CD14-positive monocyte (primary cell): Measurements from ENCODE around the gene SPAG16. TPM values are rescaled to one million over a fixed set of nuclear protein-coding genes. Genes with fewer than 3 reads are reported as not detected.

Source experiments
- DNase-seq, 3 donors: peaks; one replicate each; pipeline ENCODE4 v3.0.0-alpha.2; 2011 to 2022
- H2AFZ ChIP-seq: 2 replicates; pipeline ENCODE4 v1.6.0; 2012; ENCODE audit warnings: mild to moderate bottlenecking, low read depth, low read length, inconsistent platforms; ENCODE audit not compliant: insufficient read depth, poor library complexity, severe bottlenecking
- H3K27ac ChIP-seq, 2 donors: 1 replicate in 1 of 2; 2 replicates in 1 of 2; pipeline ENCODE4 v1.5.1; 2012 to 2013; ENCODE audit warnings: low read length in 2 of 2, control low read depth in 1 of 2, inconsistent platforms in 1 of 2, low read depth in 1 of 2, mild to moderate bottlenecking in 1 of 2
- H3K27me3 ChIP-seq, 2 donors: one replicate each; pipeline versions ENCODE4 v1.6.0 to v1.6.1; 2011 to 2013; ENCODE audit warnings: low read length in 2 of 2; ENCODE audit not compliant: control insufficient read depth in 2 of 2, insufficient read depth in 2 of 2
- H3K36me3 ChIP-seq, 2 donors: replicated peaks in 1 of 2; 1 replicate in 1 of 2; 2 replicates in 1 of 2; pipeline versions ENCODE4 v1.5.1 to v1.6.1; 2012 to 2013; ENCODE audit warnings: low read length in 2 of 2, control low read depth in 1 of 2, inconsistent platforms in 1 of 2, mild to moderate bottlenecking in 1 of 2; ENCODE audit not compliant: insufficient read depth in 2 of 2, control insufficient read depth in 1 of 2
- H3K4me1 ChIP-seq, 2 donors: 1 replicate in 1 of 2; 2 replicates in 1 of 2; pipeline versions ENCODE4 v1.5.1 to v1.6.1; 2012 to 2013; ENCODE audit warnings: low read length in 2 of 2, control low read depth in 1 of 2, inconsistent platforms in 1 of 2, mild to moderate bottlenecking in 1 of 2, moderate library complexity in 1 of 2; ENCODE audit not compliant: insufficient read depth in 2 of 2, control insufficient read depth in 1 of 2
- H3K4me2 ChIP-seq: replicated peaks from 2 replicates; pipeline ENCODE3; 2012; ENCODE audit warnings: low read length, moderate library complexity, mild to moderate bottlenecking; ENCODE audit not compliant: poor library complexity, severe bottlenecking; ENCODE audit errors: extremely low read depth
- H3K4me3 ChIP-seq, 3 experiments: fragments of 200-600 bp in 1 of 3; sonication (generic) in 1 of 3; replicated peaks in 1 of 3; 1 replicate in 2 of 3; 2 replicates in 1 of 3; pipeline ENCODE4 v1.5.1; 2011 to 2013; ENCODE audit warnings: low read length in 3 of 3, mild to moderate bottlenecking in 3 of 3, control low read depth in 2 of 3, low read depth in 2 of 3, inconsistent platforms in 1 of 3, moderate library complexity in 1 of 3
- H3K79me2 ChIP-seq: 2 replicates; pipeline ENCODE4 v1.6.0; 2012; ENCODE audit warnings: mild to moderate bottlenecking, control low read depth, inconsistent platforms, low read length, moderate library complexity; ENCODE audit not compliant: insufficient read depth
- H3K9ac ChIP-seq: 2 replicates; pipeline ENCODE4 v1.6.0; 2017; ENCODE audit warnings: low read length, mild to moderate bottlenecking; ENCODE audit not compliant: insufficient read depth, poor library complexity, severe bottlenecking
- H3K9me3 ChIP-seq, 2 donors: replicated peaks in 1 of 2; 1 replicate in 1 of 2; 2 replicates in 1 of 2; pipeline versions ENCODE4 v1.5.1 to v1.6.1; 2012 to 2013; ENCODE audit warnings: low read length in 2 of 2, control low read depth in 1 of 2; ENCODE audit not compliant: control insufficient read depth in 1 of 2, insufficient read depth in 1 of 2
- H4K20me1 ChIP-seq: 2 replicates; pipeline ENCODE4 v1.6.0; 2012; ENCODE audit warnings: mild to moderate bottlenecking, low read length, control low read depth, moderate library complexity; ENCODE audit not compliant: insufficient read depth
- H3K27ac Mint-ChIP-seq, 7 donors: one replicate each; pipeline ENCODE4 v1.8.0; 2020; ENCODE audit warnings: mild to moderate bottlenecking in 7 of 7, mixed read lengths in 7 of 7, moderate library complexity in 6 of 7, inconsistent platforms in 2 of 7
- H3K27me3 Mint-ChIP-seq, 3 donors: one replicate each; pipeline ENCODE4 v1.8.0; 2021 to 2022; ENCODE audit warnings: low read depth in 3 of 3, mild to moderate bottlenecking in 3 of 3, mixed read lengths in 3 of 3, moderate library complexity in 3 of 3, inconsistent platforms in 1 of 3
- H3K36me3 Mint-ChIP-seq, 2 donors: one replicate each; pipeline ENCODE4 v1.8.0; 2020; ENCODE audit warnings: mixed read lengths in 2 of 2, inconsistent platforms in 1 of 2, mild to moderate bottlenecking in 1 of 2
- H3K4me1 Mint-ChIP-seq: one replicate; pipeline ENCODE4 v1.8.0; 2020; ENCODE audit warnings: mild to moderate bottlenecking, mixed read lengths
- H3K4me3 Mint-ChIP-seq, 2 donors: one replicate each; pipeline ENCODE4 v1.8.0; 2020; ENCODE audit warnings: mild to moderate bottlenecking in 2 of 2, mixed read lengths in 2 of 2, moderate library complexity in 1 of 2
- H3K9me3 Mint-ChIP-seq, 7 donors: one replicate each; pipeline ENCODE4 v1.8.0; 2020 to 2022; ENCODE audit warnings: mixed read lengths in 7 of 7, mild to moderate bottlenecking in 6 of 7, moderate library complexity in 6 of 7, inconsistent platforms in 2 of 7
- CTCF ChIP-seq: fragments of 200-600 bp; IDR thresholded peaks from one replicate; pipeline ENCODE4 v1.8.0; 2022; ENCODE audit warnings: antibody characterized with exemption, mild to moderate bottlenecking
- WGBS: methylation state at CpG from one replicate; pipeline ENCODE4 v1.1.5; 2013; ENCODE audit warnings: missing lambda C conversion rate; ENCODE audit not compliant: insufficient coverage; 5-methylcytosine and 5-hydroxymethylcytosine counted together
- intact Hi-C, 2 donors: fragments of 100-400 bp; cut with micrococcal nuclease; formaldehyde crosslinking; loops; one replicate each; pipeline versions ENCODE4 v1.15.0 to v1.15.1; 2023
- polyA plus RNA-seq, 3 donors: library from polyadenylated mRNA; depleted of rRNA in 1 of 3; unstranded in 2 of 3; stranded (reverse) in 1 of 3; fragments of 300-500 nt in 2 of 3; fragments of >200 nt in 1 of 3; fragmentation: Illumina TruSeq in 2 of 3; gene quantifications; 1 replicate in 2 of 3; 2 replicates in 1 of 3; pipeline ENCODE4 v1.2.3, GENCODE V29; 2012 to 2021

SPAG16 gene
- polyA plus RNA-seq, 3 donors, result 0.12 to 0.30 TPM; not detected in 1

- no peak for DNase-seq
- H3K9ac ChIP-seq, result no peak overlapping the region
- H3K4me2 ChIP-seq, result no peak overlapping the region
- H3K9me3 ChIP-seq, result no peaks in the 10 kb centered on the region
- no peak overlapping the region for H3K27ac Mint-ChIP-seq
- H3K79me2 ChIP-seq, result no peaks in the 10 kb centered on the region
- no peaks in the 10 kb centered on the region for H3K9me3 Mint-ChIP-seq
- H3K4me3 Mint-ChIP-seq, result no peak overlapping the region
- TF ChIP-seq CTCF, result no peak
- H3K36me3 ChIP-seq, result no peaks in the 10 kb centered on the region
- no peaks in the 10 kb centered on the region for H3K4me1 Mint-ChIP-seq
- H3K4me1 ChIP-seq, result no peaks in the 10 kb centered on the region
- no CpG with 5 or more reads among the region's 1 CpG for WGBS
- no peaks in the 10 kb centered on the region for H4K20me1 ChIP-seq
- no peaks in the 10 kb centered on the region for H3K27me3 ChIP-seq
- H3K27me3 Mint-ChIP-seq, result no peaks in the 10 kb centered on the region
- H3K4me3 ChIP-seq, result no peak overlapping the region
- no peaks in the 10 kb centered on the region for H3K36me3 Mint-ChIP-seq
- no peak overlapping the region for H2AFZ ChIP-seq
- H3K27ac ChIP-seq, result no peak overlapping the region
- intact Hi-C loops, result no loop called here
These were observed 216.6 kb downstream of the SPAG16 start for GRCh38 chr2:213500881-213501280.

DNA sequence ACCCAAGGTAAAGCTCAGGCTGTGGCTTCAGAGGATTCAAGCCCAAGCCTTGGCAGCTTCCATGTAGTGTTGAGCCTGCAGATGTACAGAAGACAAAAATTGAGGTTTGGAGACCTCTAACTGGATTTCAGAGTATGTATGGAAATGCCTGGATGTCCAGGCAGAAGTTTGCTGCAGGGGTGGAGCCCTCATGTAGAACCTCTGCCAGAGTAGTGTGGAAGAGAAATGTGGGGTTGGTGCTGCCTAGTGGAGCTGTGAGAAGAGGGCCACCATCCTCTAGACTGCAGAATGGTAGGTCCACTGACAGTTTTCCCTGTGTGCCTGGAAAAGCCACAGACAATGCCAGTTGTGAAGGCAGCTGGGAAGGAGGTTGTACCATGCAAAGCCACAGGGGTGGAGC is 239.9 kb downstream of the SPAG16 start:
- Mint-ChIP-seq H3K4me3 (no peak overlapping the region), H3K9me3 (peaks cover 8 to 27% (median 19%) of the 10 kb centered on the region in 7 donors), H3K36me3 (no peaks in the 10 kb centered on the region), H3K27me3 (no peaks in the 10 kb centered on the region), H3K4me1 (no peaks in the 10 kb centered on the region), H3K27ac (no peak overlapping the region)
- no peak overlapping the region for H3K4me2 ChIP-seq
- H3K36me3 ChIP-seq, result no peaks in the 10 kb centered on the region
- H3K4me3 ChIP-seq, result no peak overlapping the region
- H3K27ac ChIP-seq, result no peak overlapping the region
- H4K20me1 ChIP-seq, result no peaks in the 10 kb centered on the region
- H3K9me3 ChIP-seq, result peaks cover 14% of the 10 kb centered on the region in 2 donors
- intact Hi-C loops, result no loop called here
- H3K27me3 ChIP-seq, result no peaks in the 10 kb centered on the region
- H3K79me2 ChIP-seq, result no peaks in the 10 kb centered on the region
- no peak for TF ChIP-seq CTCF
- no peak overlapping the region for H3K9ac ChIP-seq
- DNase-seq, result no peak
- no peak overlapping the region for H2AFZ ChIP-seq
- no peaks in the 10 kb centered on the region for H3K4me1 ChIP-seq
